DND-41 (cell line): ENCODE results near the gene CYP46A1.

ENCODE experiments used
- ATAC-seq: fragments of 200-7000 bp; cut with Tn5 transposase; 3 replicates; pipeline ENCODE4 v1.9.1; 2021; ENCODE audit warnings: low read depth; ENCODE audit not compliant: insufficient read depth
- DNase-seq: peaks from one replicate; pipeline ENCODE4 v3.0.0-alpha.2; 2020
- H2AFZ ChIP-seq: 2 replicates; pipeline ENCODE4 v1.6.0; 2012; ENCODE audit warnings: low read depth, low read length
- H3K27ac ChIP-seq: 2 replicates; pipeline ENCODE4 v1.5.1; 2012; ENCODE audit warnings: low read length, inconsistent platforms
- H3K27me3 ChIP-seq: fragments of 200-600 bp; sonication (generic); 2 replicates; pipeline ENCODE4 v1.6.0; 2012; ENCODE audit warnings: low read length, mild to moderate bottlenecking, inconsistent platforms; ENCODE audit not compliant: insufficient read depth, poor library complexity
- H3K36me3 ChIP-seq: 2 replicates; pipeline ENCODE4 v1.5.1; 2012; ENCODE audit warnings: low read length, inconsistent platforms; ENCODE audit not compliant: insufficient read depth
- H3K4me1 ChIP-seq: 2 replicates; pipeline ENCODE4 v1.5.1; 2012; ENCODE audit warnings: mild to moderate bottlenecking, low read length; ENCODE audit not compliant: insufficient read depth
- H3K4me2 ChIP-seq: 2 replicates; pipeline ENCODE4 v1.6.0; 2012; ENCODE audit warnings: mild to moderate bottlenecking, moderate library complexity, low read length, inconsistent platforms; ENCODE audit not compliant: insufficient read depth
- H3K4me3 ChIP-seq, 2 experiments: fragments of 200-600 bp in 1 of 2; shearing (Covaris generic) in 1 of 2; 2 replicates each; pipeline ENCODE4 v1.5.1; 2012 to 2016; ENCODE audit warnings: inconsistent platforms in 2 of 2, low read length in 2 of 2, mild to moderate bottlenecking in 2 of 2, low read depth in 1 of 2, moderate library complexity in 1 of 2
- H3K79me2 ChIP-seq: 2 replicates; pipeline ENCODE4 v1.6.0; 2012; ENCODE audit warnings: low read length, inconsistent platforms; ENCODE audit not compliant: insufficient read depth
- H3K9ac ChIP-seq: 2 replicates; pipeline ENCODE4 v1.6.0; 2012; ENCODE audit warnings: low read depth, mild to moderate bottlenecking, inconsistent platforms, low read length, moderate library complexity
- H3K9me3 ChIP-seq: 2 replicates; pipeline ENCODE4 v1.5.1; 2012; ENCODE audit warnings: low read length, moderate library complexity, mild to moderate bottlenecking, inconsistent platforms; ENCODE audit not compliant: insufficient read depth, severe bottlenecking
- H4K20me1 ChIP-seq: 2 replicates; pipeline ENCODE4 v1.6.0; 2012; ENCODE audit warnings: low read length; ENCODE audit not compliant: insufficient read depth
- CTCF ChIP-seq: IDR thresholded peaks from 2 replicates; pipeline ENCODE4 v1.5.1; 2012; ENCODE audit warnings: borderline replicate concordance, low read length, moderate library complexity, mild to moderate bottlenecking; ENCODE audit not compliant: poor library complexity, severe bottlenecking; ENCODE audit errors: extremely low read depth
- EZH2 ChIP-seq: IDR thresholded peaks from 3 replicates; pipeline ENCODE4 v1.6.1; 2012; ENCODE audit warnings: borderline replicate concordance, low read depth, mild to moderate bottlenecking, moderate library complexity, low read length, inconsistent platforms; ENCODE audit not compliant: severe bottlenecking

The CYP46A1 gene

GRCh38 chr14:99732436-99733210 lies 48.5 kb downstream of the CYP46A1 start:
- DNase-seq: no peak
- H3K4me2 ChIP-seq: no peak overlapping the region
- H3K4me3 ChIP-seq: no peak overlapping the region
- no peaks in the 10 kb centered on the region for H3K79me2 ChIP-seq
- no peak for ATAC-seq
- H2AFZ ChIP-seq: no peak overlapping the region
- peaks cover 8% of the 10 kb centered on the region for H3K27me3 ChIP-seq
- no peaks in the 10 kb centered on the region for H3K36me3 ChIP-seq
- TF ChIP-seq CTCF (no peak), EZH2 (no peak)
- H3K27ac ChIP-seq: no peak overlapping the region
- H3K9me3 ChIP-seq: no peaks in the 10 kb centered on the region
- no peak overlapping the region for H3K9ac ChIP-seq
- peaks cover 5% of the 10 kb centered on the region for H4K20me1 ChIP-seq
- no peaks in the 10 kb centered on the region for H3K4me1 ChIP-seq

- Histone ChIP-seq H3K9ac (no peak overlapping the region), H3K4me3 (no peak overlapping the region), H3K79me2 (no peaks in the 10 kb centered on the region), H3K9me3 (no peaks in the 10 kb centered on the region), H3K4me1 (no peaks in the 10 kb centered on the region), H4K20me1 (peaks cover 5% of the 10 kb centered on the region), H3K27me3 (peaks cover 8% of the 10 kb centered on the region), H3K36me3 (no peaks in the 10 kb centered on the region), H3K4me2 (no peak overlapping the region), H2AFZ (no peak overlapping the region), H3K27ac (no peak overlapping the region)
- ATAC-seq (no peak), DNase-seq (no peak)
- no peak for TF ChIP-seq CTCF
- TF ChIP-seq EZH2: no peak
These were observed 49.1 kb downstream of the CYP46A1 start for GRCh38 chr14:99733211-99733539.

GRCh38 chr14:99733540-99734405 lies 49.7 kb downstream of the CYP46A1 start:
- Histone ChIP-seq H3K9ac (no peak overlapping the region), H4K20me1 (peaks cover 5% of the 10 kb centered on the region), H3K27ac (no peak overlapping the region), H3K79me2 (no peaks in the 10 kb centered on the region), H3K9me3 (no peaks in the 10 kb centered on the region), H2AFZ (no peak overlapping the region), H3K27me3 (peaks cover 8% of the 10 kb centered on the region), H3K36me3 (no peaks in the 10 kb centered on the region), H3K4me1 (no peaks in the 10 kb centered on the region), H3K4me3 (no peak overlapping the region), H3K4me2 (no peak overlapping the region)
- ATAC-seq (no peak), DNase-seq (no peak)
- TF ChIP-seq EZH2 (no peak), CTCF (no peak)
